ENCODE results near the gene RAB38.

The RAB38 gene

DNA sequence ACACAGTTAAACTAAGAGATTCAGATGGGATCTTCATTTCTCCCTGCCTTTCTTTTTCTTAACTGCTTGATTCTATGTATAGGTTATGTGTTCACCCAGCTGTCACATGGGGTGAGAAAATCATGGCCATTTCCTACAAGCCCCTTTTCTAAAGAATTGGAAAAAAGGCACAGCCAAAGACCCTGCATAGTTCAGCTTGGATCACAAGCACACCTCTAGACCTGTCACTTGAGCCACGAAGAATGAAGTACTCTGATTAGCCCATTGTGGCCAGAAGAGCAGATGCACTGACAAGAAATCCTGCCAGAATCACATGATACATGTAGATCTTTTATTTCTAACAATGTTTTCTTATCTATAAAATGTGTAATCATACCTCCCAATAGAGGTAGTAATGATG, 69.7 kb downstream of the RAB38 start:
- TF ChIP-seq, protein P1, sequence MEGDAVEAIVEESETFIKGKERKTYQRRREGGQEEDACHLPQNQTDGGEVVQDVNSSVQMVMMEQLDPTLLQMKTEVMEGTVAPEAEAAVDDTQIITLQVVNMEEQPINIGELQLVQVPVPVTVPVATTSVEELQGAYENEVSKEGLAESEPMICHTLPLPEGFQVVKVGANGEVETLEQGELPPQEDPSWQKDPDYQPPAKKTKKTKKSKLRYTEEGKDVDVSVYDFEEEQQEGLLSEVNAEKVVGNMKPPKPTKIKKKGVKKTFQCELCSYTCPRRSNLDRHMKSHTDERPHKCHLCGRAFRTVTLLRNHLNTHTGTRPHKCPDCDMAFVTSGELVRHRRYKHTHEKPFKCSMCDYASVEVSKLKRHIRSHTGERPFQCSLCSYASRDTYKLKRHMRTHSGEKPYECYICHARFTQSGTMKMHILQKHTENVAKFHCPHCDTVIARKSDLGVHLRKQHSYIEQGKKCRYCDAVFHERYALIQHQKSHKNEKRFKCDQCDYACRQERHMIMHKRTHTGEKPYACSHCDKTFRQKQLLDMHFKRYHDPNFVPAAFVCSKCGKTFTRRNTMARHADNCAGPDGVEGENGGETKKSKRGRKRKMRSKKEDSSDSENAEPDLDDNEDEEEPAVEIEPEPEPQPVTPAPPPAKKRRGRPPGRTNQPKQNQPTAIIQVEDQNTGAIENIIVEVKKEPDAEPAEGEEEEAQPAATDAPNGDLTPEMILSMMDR (IDR thresholded peaks at IDR 0.05; ENCODE audit: low read depth, low read length) = no peak
- DNase-seq (ENCODE audit: extremely low read depth, low read depth) = no peak

DNA sequence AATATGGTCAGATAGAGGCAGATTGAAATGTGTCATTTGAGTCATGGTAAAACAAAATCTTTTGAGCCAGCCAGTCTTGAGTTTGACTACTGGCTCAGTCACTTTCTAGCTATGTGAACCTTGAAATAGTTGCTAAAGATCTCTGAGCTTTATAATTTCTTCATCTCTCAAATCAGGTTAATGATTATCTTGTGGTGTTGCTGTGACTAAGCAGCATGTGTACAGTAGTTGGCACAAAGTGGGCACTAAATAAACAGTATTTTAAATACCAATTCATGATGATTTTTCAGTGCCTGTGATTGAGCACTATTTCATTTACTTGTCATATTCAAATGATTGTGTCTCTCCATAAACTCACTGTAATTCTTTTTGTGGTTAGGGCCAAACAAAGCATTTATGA, 70.8 kb downstream of the RAB38 start:
- no peak for DNase-seq (ENCODE audit: extremely low read depth, low read depth)
- TF ChIP-seq, protein P1 (IDR thresholded peaks at IDR 0.05; ENCODE audit: low read depth, low read length) = no peak

DNA sequence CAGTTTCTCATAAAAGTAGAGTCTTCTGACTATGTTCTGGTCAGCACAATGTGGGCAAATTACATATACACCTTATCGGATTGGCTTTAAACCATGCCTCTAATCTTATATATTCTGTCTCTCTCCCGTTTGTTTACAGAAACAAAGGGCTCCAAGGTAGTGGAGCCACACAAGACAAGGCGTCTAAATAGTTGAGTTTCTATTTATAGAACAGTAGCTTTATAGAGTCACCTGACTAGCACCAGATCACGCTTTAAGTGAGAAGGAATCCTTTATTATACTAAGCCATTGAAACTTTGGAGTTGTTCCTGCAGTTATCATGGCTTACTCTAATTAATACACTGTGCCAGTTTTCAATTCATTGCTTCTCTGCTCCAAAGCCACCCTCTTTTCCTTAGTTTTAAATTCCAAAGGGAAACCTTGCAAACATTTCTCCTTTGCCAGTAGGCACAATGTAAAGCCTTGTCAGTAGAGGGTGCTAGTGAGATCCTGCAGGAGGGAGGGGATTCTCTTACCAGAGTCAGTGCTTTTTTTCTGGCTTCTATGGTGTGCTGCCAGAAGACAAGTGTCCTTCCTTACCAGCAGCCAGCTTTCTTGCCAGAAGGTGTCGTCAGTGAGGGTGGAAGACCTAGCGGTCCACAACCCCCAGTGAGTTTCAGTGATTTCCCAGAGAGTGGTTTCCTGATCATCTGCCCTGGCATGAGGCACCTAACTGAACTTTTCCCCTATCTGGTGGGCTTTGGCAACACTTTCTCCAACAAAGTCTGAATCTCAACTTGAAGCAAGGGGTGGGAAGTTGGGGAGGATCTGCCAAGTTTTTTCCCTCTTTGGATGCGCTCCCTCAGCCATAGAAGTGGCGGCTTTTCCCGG, 71.7 kb downstream of the RAB38 start:
- DNase-seq (ENCODE audit: extremely low read depth, low read depth) = no peak
- TF ChIP-seq, protein P1 (IDR thresholded peaks at IDR 0.05; ENCODE audit: low read depth, low read length) = peak; percentile 48

DNA sequence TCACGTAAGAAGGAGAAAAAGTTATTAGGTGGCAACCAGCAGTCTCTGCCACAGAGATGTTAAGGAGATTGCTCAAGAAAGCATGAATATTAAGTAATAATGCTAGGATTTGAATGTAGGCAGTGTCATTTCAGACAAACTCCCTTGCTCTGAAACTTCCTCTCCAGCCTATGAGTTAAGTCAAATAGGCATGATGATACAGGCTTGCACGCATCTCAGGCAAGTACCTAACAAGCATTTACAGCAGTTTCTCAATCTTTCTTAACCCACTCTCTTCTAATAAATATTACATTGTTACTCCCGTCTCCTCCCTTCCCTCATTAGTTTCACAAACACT, 72.7 kb downstream of the RAB38 start:
- DNase-seq (ENCODE audit: extremely low read depth, low read depth) = no peak
- TF ChIP-seq, protein P1 (IDR thresholded peaks at IDR 0.05; ENCODE audit: low read depth, low read length) = no peak

- TF ChIP-seq, protein P1 (IDR thresholded peaks at IDR 0.05; ENCODE audit: low read depth, low read length) = no peak
- no peak for DNase-seq (ENCODE audit: extremely low read depth, low read depth)
Measured at GRCh38 chr11:88101881-88102597, 73.2 kb downstream of the RAB38 start.

DNA sequence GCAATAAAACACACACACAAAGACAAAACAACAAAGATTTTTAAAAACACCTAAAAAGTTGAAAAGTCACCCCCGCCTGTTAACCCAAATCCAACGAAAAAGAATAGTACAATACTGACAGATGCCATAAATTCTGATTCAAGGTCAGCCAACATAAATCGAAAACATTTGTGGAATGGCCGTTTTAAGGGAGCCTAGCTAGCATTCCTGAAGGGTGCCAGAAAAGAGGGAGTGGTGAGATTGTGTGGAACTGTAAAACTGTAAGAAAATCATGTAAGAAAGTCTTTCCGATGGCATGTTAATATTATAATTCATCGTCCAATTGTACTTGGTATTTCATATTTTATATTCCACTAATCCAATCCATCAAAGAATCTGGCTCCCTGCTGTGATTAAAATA, 75.1 kb downstream of the RAB38 start:
- no peak for DNase-seq (ENCODE audit: extremely low read depth, low read depth)
- TF ChIP-seq, protein P1 (IDR thresholded peaks at IDR 0.05; ENCODE audit: low read depth, low read length) = no peak

- TF ChIP-seq, protein P1 (IDR thresholded peaks at IDR 0.05; ENCODE audit: low read depth, low read length) = no peak
- DNase-seq (ENCODE audit: extremely low read depth, low read depth) = no peak
Measured at GRCh38 chr11:88098289-88098688, 77.0 kb downstream of the RAB38 start.
